NCI-H1105 (cell line): Measurements from ENCODE around the gene SMIM24.

Experiments
- DNase-seq: peaks from one replicate; lab custom pipeline; 2025; lab: John Stamatoyannopoulos, UW

SMIM24 gene

GRCh38 chr19:3497757-3498520 lies 17.6 kb upstream of the SMIM24 start:
- DNase-seq = no peak

DNA sequence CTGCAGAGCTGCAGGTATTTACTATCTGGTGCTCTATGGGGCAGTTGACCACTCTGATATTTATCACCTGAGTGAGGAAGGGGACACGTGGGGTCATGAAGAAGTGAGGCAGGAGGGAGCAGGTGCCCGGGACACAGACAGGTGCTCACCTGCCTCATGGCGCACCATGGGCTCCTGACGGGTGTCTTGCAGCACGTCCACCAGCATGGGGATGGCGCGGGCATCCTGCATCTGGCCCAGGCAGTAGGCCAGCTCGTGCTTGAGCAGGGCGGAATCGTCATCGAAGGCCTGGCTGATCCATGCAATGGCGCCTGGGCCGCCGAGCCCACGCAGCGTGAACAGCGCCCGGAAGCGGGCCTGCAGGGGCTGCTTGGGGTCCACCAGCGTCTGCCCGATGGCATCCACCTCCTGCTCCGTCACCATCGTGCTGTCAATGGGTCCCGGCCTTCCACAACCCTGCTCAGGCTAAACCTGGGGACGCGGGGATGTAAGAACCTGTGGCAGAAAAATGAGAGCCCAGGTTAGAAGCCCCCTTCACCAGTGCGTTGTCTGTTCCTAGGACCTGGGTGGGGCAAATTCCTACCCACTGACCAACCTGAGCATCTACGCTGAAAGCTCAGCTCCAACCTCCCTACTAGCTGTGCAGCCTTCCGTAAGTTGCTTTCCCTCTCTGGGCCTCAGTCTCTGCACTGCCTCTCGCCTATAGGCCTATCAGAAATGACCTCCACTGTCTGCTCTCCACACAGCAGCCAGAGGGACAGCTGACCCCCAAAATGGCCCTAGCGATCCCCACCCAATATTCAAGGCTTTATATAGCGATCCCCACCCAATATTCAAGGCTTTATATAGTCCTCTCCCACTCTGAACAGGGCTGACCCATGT lies 16.3 kb upstream of the SMIM24 start:
- DNase-seq = no peak

DNA sequence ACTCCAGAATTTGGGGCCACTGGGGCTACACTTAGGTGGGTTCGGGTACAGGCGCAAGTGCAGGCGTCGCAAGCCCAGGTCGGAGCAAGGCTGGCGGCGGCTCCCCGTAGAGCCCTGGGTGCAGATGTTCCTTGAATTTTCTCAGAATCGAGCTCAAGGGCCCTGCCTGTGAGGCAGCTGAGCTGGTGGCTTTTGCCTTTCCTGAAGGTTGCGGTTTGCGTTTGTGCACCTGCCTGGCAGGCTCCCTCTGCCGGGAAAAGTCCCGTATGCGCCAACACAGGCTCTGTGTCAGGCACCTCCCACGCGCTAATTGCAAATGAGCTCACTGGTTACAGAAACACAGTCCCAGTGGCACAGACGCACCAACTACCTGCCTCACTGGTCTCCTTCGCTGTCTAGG lies 14.2 kb upstream of the SMIM24 start:
- DNase-seq = no peak

DNA sequence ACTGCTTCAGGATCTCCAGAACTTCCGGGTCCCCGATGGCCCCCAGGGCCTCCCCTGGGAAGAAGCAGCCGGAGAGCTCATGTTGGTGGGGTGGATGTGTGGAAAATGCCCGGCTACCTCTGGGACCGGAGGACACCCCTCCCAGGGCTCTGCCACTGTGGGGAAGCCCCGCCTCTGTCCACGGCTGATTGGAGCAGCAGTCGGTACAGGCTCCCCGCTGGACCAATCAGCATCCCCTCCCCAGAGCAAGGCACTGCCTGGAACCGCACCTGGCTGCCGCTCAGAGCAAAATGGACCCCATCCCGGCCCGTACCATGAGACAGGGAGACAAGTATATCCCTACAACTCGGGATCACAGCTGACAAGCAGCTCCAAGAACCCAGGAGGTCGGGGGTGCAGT lies 13.7 kb upstream of the SMIM24 start:
- DNase-seq = no peak

DNA sequence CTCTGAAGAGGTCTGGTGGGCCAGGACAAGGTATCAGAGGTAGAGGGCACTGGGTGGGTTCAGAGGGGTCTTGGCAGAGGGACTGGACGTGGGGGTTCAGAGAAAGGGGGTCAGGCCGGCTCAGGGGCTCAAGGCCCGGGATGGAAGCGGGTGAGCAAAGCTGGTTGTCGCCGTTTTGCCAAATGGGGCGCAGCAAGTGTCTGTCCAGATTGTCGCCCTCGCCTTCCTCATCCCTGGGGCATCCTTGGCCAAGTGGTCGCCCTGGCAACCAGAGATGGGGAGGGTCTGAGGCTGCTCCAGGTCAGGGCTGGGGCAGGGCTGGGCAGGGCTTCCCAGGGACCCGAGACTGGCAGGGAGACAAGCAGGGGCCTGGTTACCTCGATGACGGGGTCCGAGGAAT lies 13.3 kb upstream of the SMIM24 start:
- no peak for DNase-seq

GRCh38 chr19:3492919-3493318 lies 12.6 kb upstream of the SMIM24 start:
- DNase-seq = no peak

GRCh38 chr19:3492131-3492839 lies 12.0 kb upstream of the SMIM24 start:
- no peak for DNase-seq

GRCh38 chr19:3491396-3492119 lies 11.2 kb upstream of the SMIM24 start:
- no peak for DNase-seq

DNA sequence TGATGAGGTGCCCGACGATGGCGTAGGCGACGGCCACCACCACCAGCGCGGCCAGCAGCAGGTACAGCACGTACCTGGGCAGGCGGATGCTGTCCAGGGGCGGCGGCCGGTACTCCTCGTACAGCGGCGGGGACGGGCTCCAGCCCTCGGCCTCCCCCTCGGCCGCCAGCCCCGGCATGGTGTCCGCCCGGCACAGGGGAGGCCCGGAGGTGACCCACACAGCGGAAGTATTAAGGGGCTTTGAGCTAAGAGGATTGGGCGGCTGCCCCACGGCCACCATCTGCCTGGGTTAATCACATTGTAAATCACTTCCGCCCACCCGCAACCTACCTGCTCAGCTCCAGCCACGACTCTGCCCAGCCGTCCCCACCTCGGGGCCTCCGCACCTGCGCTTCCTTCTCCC lies 2.9 kb upstream of the SMIM24 start, which contains the start of gene SMIM44:
SMIM44 (minus strand) TSS at position 216 of the 403 bp plus-strand sequence; CDS start at position 178, 38 bp downstream.
- DNase-seq = no peak

GRCh38 chr19:3482507-3483225 lies 2.3 kb upstream of the SMIM24 start:
- DNase-seq = no peak

GRCh38 chr19:3481241-3482090 lies 1.1 kb upstream of the SMIM24 start:
- DNase-seq = no peak

DNA sequence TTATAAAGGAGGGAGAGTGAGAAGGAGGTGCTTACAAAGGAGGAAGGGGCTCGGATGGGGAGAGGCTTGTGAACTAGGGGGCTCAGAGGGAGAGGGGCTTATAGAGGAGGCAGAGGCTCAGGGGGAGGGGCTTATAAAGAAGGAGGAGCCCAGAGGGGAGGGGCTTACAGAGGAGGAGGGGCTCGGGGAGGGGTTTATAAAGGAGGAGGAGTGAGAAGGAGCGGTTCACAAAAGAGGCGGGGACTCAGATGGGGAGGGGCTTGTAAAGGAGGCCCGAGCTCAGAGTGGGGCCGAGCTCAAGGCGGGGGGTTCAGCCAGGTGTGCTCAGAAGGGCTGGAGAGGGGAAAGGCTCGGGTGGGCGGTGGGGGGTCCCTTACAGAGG lies 500 bp downstream of the SMIM24 start:
- DNase-seq = no peak

GRCh38 chr19:3479177-3479833 lies 1.0 kb downstream of the SMIM24 start:
- no peak for DNase-seq

DNA sequence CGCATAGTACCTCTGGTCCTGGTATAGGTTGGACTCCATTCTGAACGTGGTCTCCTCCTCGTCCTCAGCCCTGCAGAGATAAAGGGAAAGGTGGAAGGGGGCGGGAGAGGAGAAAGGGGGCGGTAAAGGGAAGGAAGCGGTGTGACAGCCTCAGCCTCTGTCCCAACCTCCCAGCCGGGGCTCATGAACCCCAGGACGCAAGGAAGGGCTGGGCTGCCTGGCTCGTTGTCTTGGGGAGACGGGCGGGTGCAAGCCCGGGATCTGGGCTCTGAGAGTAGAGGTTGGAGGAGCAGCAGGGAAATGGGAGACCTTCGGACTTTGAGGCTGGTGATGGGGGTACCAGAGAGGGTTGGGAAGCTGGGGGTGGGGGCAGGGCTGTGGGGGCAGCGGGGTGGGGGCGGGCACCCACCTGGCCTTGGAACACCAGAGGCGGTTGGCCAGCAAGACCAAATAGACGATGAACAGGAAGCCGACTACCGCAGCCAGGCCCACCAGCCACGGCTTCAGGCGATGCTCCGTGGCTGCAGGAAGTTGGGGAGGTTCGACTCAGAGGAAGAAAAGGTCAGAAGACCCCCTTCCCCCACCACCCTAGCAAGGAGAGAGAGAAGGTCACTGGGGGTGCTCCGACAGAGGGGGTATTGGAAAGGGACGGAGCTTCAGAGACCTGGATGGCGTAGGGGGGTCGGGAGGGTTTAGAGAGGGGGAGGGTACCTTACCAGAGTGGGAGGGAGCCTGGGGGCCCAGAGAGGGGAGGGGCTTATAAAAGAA lies 1.7 kb downstream of the SMIM24 start:
- DNase-seq = no peak

- no peak for DNase-seq
Measured at GRCh38 chr19:3477951-3478350, 2.4 kb downstream of the SMIM24 start.

DNA sequence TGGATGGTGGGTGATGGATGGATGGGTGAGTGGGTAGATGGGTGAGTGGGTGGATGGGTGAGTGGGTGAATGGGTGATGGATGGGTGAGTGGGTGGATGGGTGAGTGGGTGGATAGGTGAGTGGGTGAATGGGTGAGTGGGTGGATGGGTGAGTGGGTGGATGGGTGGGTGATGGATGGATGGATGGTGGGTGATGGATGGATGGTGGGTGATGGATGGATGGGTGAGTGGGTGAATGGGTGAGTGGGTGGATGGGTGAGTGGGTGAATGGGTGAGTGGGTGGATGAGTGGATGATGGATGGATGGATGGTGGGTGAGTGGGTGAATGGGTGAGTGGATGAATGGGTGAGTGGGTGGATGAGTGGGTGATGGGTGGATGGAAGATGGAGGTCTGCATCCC lies 2.8 kb downstream of the SMIM24 start:
- no peak for DNase-seq

DNA sequence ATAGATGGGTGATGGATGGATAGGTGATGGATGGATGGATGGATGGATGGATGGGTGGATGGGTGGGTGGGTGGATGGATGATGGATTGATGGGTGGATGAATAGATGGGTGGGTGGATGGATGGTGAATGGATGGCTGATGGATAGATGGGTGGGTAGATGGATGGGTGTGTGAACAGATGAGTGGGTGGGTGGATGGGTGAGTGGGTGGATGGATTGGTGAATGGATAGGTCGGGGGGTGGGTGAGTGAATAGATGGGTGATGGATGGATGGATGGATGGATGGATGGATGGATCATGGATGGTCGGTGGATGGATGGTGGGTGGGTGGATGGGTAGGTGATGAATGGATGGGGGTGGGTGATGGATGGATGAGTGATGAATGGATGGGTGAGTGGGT lies 3.5 kb downstream of the SMIM24 start:
- DNase-seq = no peak

GRCh38 chr19:3475449-3475848 lies 4.9 kb downstream of the SMIM24 start:
- DNase-seq = no peak

- DNase-seq = no peak
Measured at GRCh38 chr19:3474614-3475013, 5.7 kb downstream of the SMIM24 start.
